Skeletal muscle tissue (tissue), 2 donors: ENCODE measurements around the gene KIF5B. TPM values are rescaled to one million over a fixed set of nuclear protein-coding genes. Genes with fewer than 3 reads are reported as not detected.

ENCODE experiments used
- small RNA-seq: library from RNA; depleted of rRNA; stranded (forward); fragments of <200 nt; gene quantifications from one replicate; pipeline ENCODE3, GENCODE V24; 2014
- total RNA-seq: library from RNA; depleted of rRNA; stranded (reverse); fragments of >200 nt; gene quantifications from one replicate; pipeline ENCODE4 v1.2.3, GENCODE V29; 2014

The KIF5B gene
- total RNA-seq, 1 donor from 2014 or later: 52.2 TPM

Small RNAs within 50 kb of the gene (small RNA-seq; reads per million reads assigned to genes)
- gene RF00019 (not detected), gene RN7SL825P (not detected)

Other genes with a start within 250 kb of the KIF5B start
- 61.6 TPM for gene ARHGAP12, start 127.6 kb downstream of the KIF5B start, total RNA-seq